Measurements from ENCODE around the gene CBX1.
A peak's percentile ranks its signal among the peaks of the same experiment; 100 is the strongest.

CBX1 gene

GRCh38 chr17:48101012-48101720 is at the start of gene CBX1:
Gene CBX1, minus strand, starts transcription at chr17:48101478. Its CDS starts 24,474 bp downstream, at chr17:48077004.
- DNase-seq (ENCODE audit: low spot score): peak; percentile 95

- DNase-seq (ENCODE audit: low spot score): no peak
Measured at GRCh38 chr17:48150597-48151001, 49.3 kb upstream of the CBX1 start.

- DNase-seq (ENCODE audit: low spot score): no peak
Measured at GRCh38 chr17:48149787-48150463, 48.6 kb upstream of the CBX1 start.

- no peak for DNase-seq (ENCODE audit: low spot score)
Measured at GRCh38 chr17:48148854-48149786, 47.8 kb upstream of the CBX1 start.

GRCh38 chr17:48148029-48148770 is 46.9 kb upstream of the CBX1 start:
- no peak for DNase-seq (ENCODE audit: low spot score)

GRCh38 chr17:48144976-48145798 is 43.9 kb upstream of the CBX1 start:
- no peak for DNase-seq (ENCODE audit: low spot score)

GRCh38 chr17:48144231-48144630 is 43.0 kb upstream of the CBX1 start:
- DNase-seq (ENCODE audit: low spot score): no peak

- no peak for DNase-seq (ENCODE audit: low spot score)
Measured at GRCh38 chr17:48143629-48144028, 42.4 kb upstream of the CBX1 start.

- DNase-seq (ENCODE audit: low spot score): no peak
Measured at GRCh38 chr17:48139944-48140343, 38.7 kb upstream of the CBX1 start.

- no peak for DNase-seq (ENCODE audit: low spot score)
Measured at GRCh38 chr17:48137656-48138055, 36.4 kb upstream of the CBX1 start.

- DNase-seq (ENCODE audit: low spot score): no peak
Measured at GRCh38 chr17:48134912-48135480, 33.7 kb upstream of the CBX1 start.

GRCh38 chr17:48132385-48132784 is 31.1 kb upstream of the CBX1 start:
- no peak for DNase-seq (ENCODE audit: low spot score)

GRCh38 chr17:48131216-48131824 is 30.0 kb upstream of the CBX1 start:
- DNase-seq (ENCODE audit: low spot score): peak; percentile 69

- no peak for DNase-seq (ENCODE audit: low spot score)
Measured at GRCh38 chr17:48129981-48130380, 28.7 kb upstream of the CBX1 start.

- no peak for DNase-seq (ENCODE audit: low spot score)
Measured at GRCh38 chr17:48128400-48128799, 27.1 kb upstream of the CBX1 start.

GRCh38 chr17:48127371-48128051 is 26.2 kb upstream of the CBX1 start:
- no peak for DNase-seq (ENCODE audit: low spot score)

- no peak for DNase-seq (ENCODE audit: low spot score)
Measured at GRCh38 chr17:48126532-48126850, 25.2 kb upstream of the CBX1 start.

GRCh38 chr17:48125829-48126531 is 24.7 kb upstream of the CBX1 start:
- no peak for DNase-seq (ENCODE audit: low spot score)

- DNase-seq (ENCODE audit: low spot score): no peak
Measured at GRCh38 chr17:48123776-48124388, 22.6 kb upstream of the CBX1 start.

Data from CD4-positive, alpha-beta T cell treated with Interleukin-2 at 100 ng/mL for 4 hours (primary cell).